Fibroblast of the aortic adventitia (primary cell): Measurements from ENCODE around the gene SPATA31E1. TPM values are rescaled to one million over a fixed set of nuclear protein-coding genes. Genes with fewer than 3 reads are reported as not detected.

Experiments
- DNase-seq: peaks from one replicate; pipeline ENCODE4 v3.0.0-alpha.2; 2010; ENCODE audit warnings: low read depth
- H3K4me3 ChIP-seq: 2 replicates; pipeline ENCODE4 v1.5.1; 2011; ENCODE audit warnings: low read depth, mild to moderate bottlenecking, control low read depth, low read length, moderate library complexity
- CTCF ChIP-seq: IDR thresholded peaks from 2 replicates; pipeline ENCODE4 v1.5.1; 2011; ENCODE audit warnings: mild to moderate bottlenecking, low read length, control low read depth, inconsistent platforms; ENCODE audit not compliant: insufficient read depth
- total RNA-seq: library from RNA; depleted of rRNA; stranded (reverse); fragments of >200 nt; gene quantifications from 2 replicates; pipeline ENCODE4 v1.2.3, GENCODE V29; 2012; ENCODE audit warnings: low replicate concordance

The SPATA31E1 gene
- total RNA-seq, 1 donor = not detected

GRCh38 chr9:87855061-87855460 is 27.6 kb upstream of the SPATA31E1 start:
- no peak for DNase-seq
- no peak overlapping the region for H3K4me3 ChIP-seq
- TF ChIP-seq CTCF = no peak

GRCh38 chr9:87857141-87857947 is 25.3 kb upstream of the SPATA31E1 start:
- no peak overlapping the region for H3K4me3 ChIP-seq
- no peak for TF ChIP-seq CTCF
- DNase-seq = no peak

GRCh38 chr9:87857948-87858335 is 24.7 kb upstream of the SPATA31E1 start:
- H3K4me3 ChIP-seq = no peak overlapping the region
- DNase-seq = no peak
- TF ChIP-seq CTCF = no peak

- no peak for TF ChIP-seq CTCF
- DNase-seq = no peak
- H3K4me3 ChIP-seq = no peak overlapping the region
These were observed 23.5 kb upstream of the SPATA31E1 start for GRCh38 chr9:87859137-87859536.

GRCh38 chr9:87859786-87860185 is 22.9 kb upstream of the SPATA31E1 start:
- no peak overlapping the region for H3K4me3 ChIP-seq
- DNase-seq = no peak
- no peak for TF ChIP-seq CTCF

GRCh38 chr9:87861332-87861731 is 21.3 kb upstream of the SPATA31E1 start:
- DNase-seq = no peak
- H3K4me3 ChIP-seq = no peak overlapping the region
- TF ChIP-seq CTCF = no peak
